Kidney epithelial cell (primary cell): Measurements from ENCODE around the gene CABLES1. TPM values are rescaled to one million over a fixed set of nuclear protein-coding genes. Genes with fewer than 3 reads are reported as not detected.

Experiments used
- DNase-seq: peaks from one replicate; pipeline ENCODE4 v3.0.0-alpha.2; 2010; ENCODE audit warnings: low read depth
- H3K27me3 ChIP-seq: 2 replicates; pipeline ENCODE4 v1.6.0; 2011; ENCODE audit warnings: low read length; ENCODE audit not compliant: control insufficient read depth, insufficient read depth
- H3K36me3 ChIP-seq: 2 replicates; pipeline ENCODE4 v1.5.1; 2011; ENCODE audit warnings: low read length; ENCODE audit not compliant: control insufficient read depth, insufficient read depth
- H3K4me3 ChIP-seq: 2 replicates; pipeline ENCODE4 v1.5.1; 2011; ENCODE audit warnings: low read depth, mild to moderate bottlenecking, control low read depth, low read length
- CTCF ChIP-seq: IDR thresholded peaks from 2 replicates; pipeline ENCODE4 v1.5.1; 2011; ENCODE audit warnings: mild to moderate bottlenecking, moderate library complexity, low read length, control low read depth, inconsistent platforms; ENCODE audit not compliant: insufficient read depth, poor library complexity, severe bottlenecking
- total RNA-seq: library from RNA; depleted of rRNA; stranded (reverse); fragments of >200 nt; gene quantifications from 2 replicates; pipeline ENCODE4 v1.2.3, GENCODE V29; 2015

CABLES1 gene
- total RNA-seq, 1 donor from 2014 or later: 9.6 TPM

GRCh38 chr18:23244401-23244800 lies 109.1 kb downstream of the CABLES1 start:
- DNase-seq: no peak
- no peak for TF ChIP-seq CTCF
- H3K27me3 ChIP-seq: no peaks in the 10 kb centered on the region
- H3K36me3 ChIP-seq: peaks cover 3% of the 10 kb centered on the region
- no peak overlapping the region for H3K4me3 ChIP-seq

- H3K36me3 ChIP-seq: peaks cover 1% of the 10 kb centered on the region
- no peak for DNase-seq
- TF ChIP-seq CTCF: no peak
- no peaks in the 10 kb centered on the region for H3K27me3 ChIP-seq
- H3K4me3 ChIP-seq: no peak overlapping the region
These were observed 110.2 kb downstream of the CABLES1 start for GRCh38 chr18:23245461-23245860.

DNA sequence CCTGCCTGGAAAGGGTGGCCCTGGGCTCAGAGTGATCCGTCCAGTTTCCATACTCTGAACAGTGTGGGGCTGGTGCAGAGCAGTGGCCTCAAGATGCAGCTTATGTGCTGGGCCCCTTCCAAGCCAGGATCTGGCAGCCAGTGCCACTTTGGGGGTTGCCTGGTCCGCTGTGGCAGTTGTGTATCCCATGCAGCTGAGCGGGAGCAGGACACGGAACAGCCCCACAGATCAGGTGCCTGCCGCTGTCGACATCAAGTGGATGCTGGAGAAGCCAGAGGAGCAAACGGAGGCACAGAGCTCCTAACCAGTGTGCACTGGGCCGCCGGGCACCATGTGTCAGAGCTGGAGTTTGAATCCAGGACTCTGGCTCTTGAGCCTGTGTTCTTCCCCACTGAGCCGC lies 112.0 kb downstream of the CABLES1 start:
- Histone ChIP-seq H3K4me3 (no peak overlapping the region), H3K27me3 (no peaks in the 10 kb centered on the region), H3K36me3 (peaks cover 1% of the 10 kb centered on the region)
- TF ChIP-seq CTCF: no peak
- no peak for DNase-seq

- no peak for TF ChIP-seq CTCF
- Histone ChIP-seq H3K4me3 (no peak overlapping the region), H3K27me3 (no peaks in the 10 kb centered on the region), H3K36me3 (peaks cover 1% of the 10 kb centered on the region)
- no peak for DNase-seq
These were observed 112.6 kb downstream of the CABLES1 start for GRCh38 chr18:23247896-23248295.

- DNase-seq: no peak
- TF ChIP-seq CTCF: no peak
- no peak overlapping the region for H3K4me3 ChIP-seq
- H3K27me3 ChIP-seq: no peaks in the 10 kb centered on the region
- H3K36me3 ChIP-seq: peaks cover 1% of the 10 kb centered on the region
These were observed 113.5 kb downstream of the CABLES1 start for GRCh38 chr18:23248826-23249225.

DNA sequence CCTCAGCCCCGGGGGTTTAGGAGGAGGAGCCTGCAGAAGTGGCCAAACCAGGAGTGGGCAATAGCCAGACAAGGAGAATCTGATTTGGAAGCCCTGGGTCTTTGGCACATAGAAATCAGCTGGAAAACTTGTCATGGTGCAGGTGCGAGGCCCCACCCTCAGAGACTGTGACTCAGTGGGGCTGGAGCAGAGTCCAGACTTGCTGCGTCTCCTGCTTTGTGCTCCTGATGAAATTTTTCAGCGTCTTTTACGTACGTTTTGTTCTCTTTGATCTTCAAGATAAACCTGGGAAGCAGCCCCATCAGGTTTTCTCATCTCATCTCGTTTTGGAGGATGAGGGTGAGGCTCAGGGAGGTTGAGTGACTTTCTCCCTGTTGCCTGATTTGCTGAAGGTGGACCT lies 114.1 kb downstream of the CABLES1 start:
- Histone ChIP-seq H3K36me3 (peaks cover 1% of the 10 kb centered on the region), H3K4me3 (no peak overlapping the region), H3K27me3 (no peaks in the 10 kb centered on the region)
- no peak for DNase-seq
- no peak for TF ChIP-seq CTCF
